Activated CD4-positive, alpha-beta T cell treated with anti-CD3 and anti-CD28 coated beads, Interleukin-2, amount 50 U/mL, for 1 hour (primary cell): ENCODE measurements around the gene RHOJ.

ENCODE experiments used
- DNase-seq: peaks from one replicate; pipeline ENCODE4 v3.0.0-alpha.2; 2020

The RHOJ gene

GRCh38 chr14:63209160-63209559, 4.9 kb downstream of the RHOJ start:
- no peak for DNase-seq

- DNase-seq, result no peak
These were observed 6.6 kb downstream of the RHOJ start for GRCh38 chr14:63210812-63211211.

- no peak for DNase-seq
These were observed 8.0 kb downstream of the RHOJ start for GRCh38 chr14:63212209-63212608.

GRCh38 chr14:63212776-63213500, 8.7 kb downstream of the RHOJ start:
- DNase-seq, result no peak

GRCh38 chr14:63214417-63215196, 10.4 kb downstream of the RHOJ start:
- no peak for DNase-seq

GRCh38 chr14:63220526-63220925, 16.3 kb downstream of the RHOJ start:
- no peak for DNase-seq

- DNase-seq, result no peak
These were observed 19.4 kb downstream of the RHOJ start for GRCh38 chr14:63223596-63223995.

- no peak for DNase-seq
These were observed 20.0 kb downstream of the RHOJ start for GRCh38 chr14:63224196-63224595.

GRCh38 chr14:63228217-63228616, 24.0 kb downstream of the RHOJ start:
- no peak for DNase-seq

GRCh38 chr14:63229330-63230059, 25.3 kb downstream of the RHOJ start:
- no peak for DNase-seq

- no peak for DNase-seq
These were observed 27.5 kb downstream of the RHOJ start for GRCh38 chr14:63231766-63232165.

- no peak for DNase-seq
These were observed 33.5 kb downstream of the RHOJ start for GRCh38 chr14:63237791-63238190.

GRCh38 chr14:63240221-63240620, 36.0 kb downstream of the RHOJ start:
- no peak for DNase-seq

- no peak for DNase-seq
These were observed 36.9 kb downstream of the RHOJ start for GRCh38 chr14:63241096-63241495.

GRCh38 chr14:63243646-63244045, 39.4 kb downstream of the RHOJ start:
- DNase-seq, result no peak

- DNase-seq, result no peak
These were observed 41.6 kb downstream of the RHOJ start for GRCh38 chr14:63245893-63246292.

GRCh38 chr14:63248211-63248610, 44.0 kb downstream of the RHOJ start:
- DNase-seq, result no peak

GRCh38 chr14:63249092-63249491, 44.8 kb downstream of the RHOJ start:
- no peak for DNase-seq

- no peak for DNase-seq
These were observed 53.1 kb downstream of the RHOJ start for GRCh38 chr14:63257299-63257698.

- DNase-seq, result no peak
These were observed 58.2 kb downstream of the RHOJ start for GRCh38 chr14:63262446-63262845.

GRCh38 chr14:63266106-63266505, 61.9 kb downstream of the RHOJ start:
- no peak for DNase-seq

- DNase-seq, result no peak
These were observed 62.9 kb downstream of the RHOJ start for GRCh38 chr14:63267171-63267570.

- DNase-seq, result no peak
These were observed 64.5 kb downstream of the RHOJ start for GRCh38 chr14:63268771-63269170.
